COLO668 (cell line): ENCODE results near the gene PSMC1.
A peak's percentile ranks its signal among the peaks of the same experiment; 100 is the strongest.
"Not testable (repeated sequence)": the region's sequence is repeated elsewhere in the genome, so short reads cannot be mapped to it uniquely, and the experiment has no call there.

Experiments
- DNase-seq: peaks from one replicate; lab custom pipeline; 2025; ENCODE audit not compliant: unreplicated experiment; lab: John Stamatoyannopoulos, UW

The PSMC1 gene

DNA sequence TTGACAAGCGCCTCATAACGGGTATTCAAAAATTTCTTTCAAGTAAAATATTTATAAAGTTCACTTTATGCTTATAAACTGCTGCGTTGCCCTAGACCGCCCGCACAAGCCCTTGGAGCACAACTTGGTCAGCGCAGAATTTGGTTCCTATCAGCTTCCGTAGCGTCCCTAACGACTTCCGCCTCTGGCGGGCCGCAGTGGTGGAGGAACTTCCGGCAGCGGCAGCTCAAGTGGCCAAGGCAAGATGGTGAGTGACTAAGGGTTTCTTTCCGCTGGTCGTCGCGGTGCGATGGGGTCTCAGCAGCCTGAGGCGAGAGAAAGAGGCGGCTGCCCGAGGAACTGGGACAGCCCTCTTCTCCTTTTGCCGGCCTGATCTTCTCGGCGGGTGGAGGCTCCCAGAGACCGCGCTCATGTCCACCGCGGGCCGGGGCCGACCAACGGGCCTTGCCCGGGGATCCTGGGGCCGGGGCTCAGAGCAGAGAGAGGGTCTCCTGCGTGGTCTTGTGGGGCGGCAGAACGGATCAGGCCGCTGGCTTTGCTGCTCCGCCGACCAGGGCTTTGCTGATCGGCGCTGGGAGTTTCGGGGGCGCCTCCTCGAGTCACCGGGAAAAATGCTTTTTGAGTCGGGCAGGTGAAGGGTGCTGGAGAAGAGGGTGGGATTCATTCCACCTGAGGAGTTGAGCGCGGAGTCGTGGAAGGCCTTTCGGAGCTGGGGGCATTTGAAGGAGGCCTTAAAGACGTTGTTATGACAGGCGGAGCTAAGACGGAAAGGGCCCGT lies at the start of gene PSMC1:
Gene PSMC1, plus strand, starts transcription at position 200 of the 778 bp plus-strand sequence. Its CDS starts 45 bp downstream, at position 245.
- DNase-seq, result peak; percentile 94

DNA sequence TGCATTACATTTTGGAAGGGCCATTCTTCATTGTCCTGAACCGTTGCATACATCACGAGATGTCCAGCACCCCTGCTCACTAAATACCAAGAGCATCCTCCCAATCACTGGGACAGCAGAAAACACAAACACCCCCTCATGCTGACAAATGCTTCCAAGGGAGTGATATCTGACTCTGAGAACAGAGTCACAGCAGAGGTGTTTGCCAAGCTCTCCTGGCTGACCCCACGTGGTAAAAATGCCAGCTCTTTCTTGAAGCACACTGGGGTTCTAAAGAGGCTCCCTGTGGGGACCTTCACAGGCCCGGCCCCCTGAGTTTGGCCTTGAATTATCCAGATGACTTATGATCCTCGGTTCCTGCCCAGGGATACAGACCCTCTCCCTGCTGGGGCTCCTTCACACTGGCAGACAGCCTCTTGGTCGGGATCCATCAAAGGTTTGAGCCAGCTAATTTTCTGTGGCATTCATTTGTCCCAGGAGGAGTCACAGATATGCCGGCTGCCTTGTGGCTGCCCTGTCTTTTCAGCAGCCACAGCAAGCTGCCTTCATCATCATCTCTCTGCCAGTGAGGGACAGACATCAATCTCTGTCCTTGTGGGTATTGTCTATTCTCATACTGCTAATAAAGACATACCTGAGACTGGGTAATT lies 43.1 kb upstream of the PSMC1 start:
- no peak for DNase-seq

DNA sequence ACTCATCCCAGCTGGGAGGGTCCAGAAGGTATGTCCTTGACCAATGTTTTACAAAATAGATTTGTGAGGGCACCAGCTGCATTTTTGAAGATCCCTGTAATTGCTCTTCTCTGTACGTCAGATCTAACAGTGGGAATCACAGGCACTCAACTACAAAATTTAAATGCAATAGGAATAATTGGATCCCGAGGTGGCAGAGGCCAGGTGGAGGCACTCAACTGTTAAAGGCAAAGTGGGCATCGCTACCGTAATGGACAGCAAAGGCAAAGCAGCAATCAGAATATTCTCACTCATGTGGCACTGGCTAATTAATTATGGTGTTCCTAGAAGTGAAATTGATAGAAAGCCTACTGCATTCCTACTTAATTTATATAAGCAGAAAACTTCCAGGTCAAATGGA lies 27.9 kb upstream of the PSMC1 start:
- DNase-seq, result no peak

DNA sequence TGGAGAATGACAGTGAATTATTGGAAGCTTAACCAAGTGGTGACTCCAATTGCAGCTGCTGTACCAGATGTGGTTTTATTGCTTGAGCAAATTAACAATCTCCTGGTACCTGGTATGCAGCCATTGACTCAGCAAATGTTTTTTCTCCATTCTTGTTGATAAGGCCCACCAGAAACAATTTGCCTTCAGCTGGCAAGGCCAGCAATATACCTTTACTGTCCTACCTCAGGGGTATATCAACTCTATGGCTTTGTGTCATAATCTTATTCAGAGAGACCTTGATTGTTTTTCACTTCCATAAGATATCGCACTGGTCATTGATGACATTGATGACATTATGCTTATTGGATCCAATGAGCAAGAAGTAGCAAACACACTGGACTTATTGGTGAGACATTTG lies 26.4 kb upstream of the PSMC1 start:
- DNase-seq, result not testable (repeated sequence)

DNA sequence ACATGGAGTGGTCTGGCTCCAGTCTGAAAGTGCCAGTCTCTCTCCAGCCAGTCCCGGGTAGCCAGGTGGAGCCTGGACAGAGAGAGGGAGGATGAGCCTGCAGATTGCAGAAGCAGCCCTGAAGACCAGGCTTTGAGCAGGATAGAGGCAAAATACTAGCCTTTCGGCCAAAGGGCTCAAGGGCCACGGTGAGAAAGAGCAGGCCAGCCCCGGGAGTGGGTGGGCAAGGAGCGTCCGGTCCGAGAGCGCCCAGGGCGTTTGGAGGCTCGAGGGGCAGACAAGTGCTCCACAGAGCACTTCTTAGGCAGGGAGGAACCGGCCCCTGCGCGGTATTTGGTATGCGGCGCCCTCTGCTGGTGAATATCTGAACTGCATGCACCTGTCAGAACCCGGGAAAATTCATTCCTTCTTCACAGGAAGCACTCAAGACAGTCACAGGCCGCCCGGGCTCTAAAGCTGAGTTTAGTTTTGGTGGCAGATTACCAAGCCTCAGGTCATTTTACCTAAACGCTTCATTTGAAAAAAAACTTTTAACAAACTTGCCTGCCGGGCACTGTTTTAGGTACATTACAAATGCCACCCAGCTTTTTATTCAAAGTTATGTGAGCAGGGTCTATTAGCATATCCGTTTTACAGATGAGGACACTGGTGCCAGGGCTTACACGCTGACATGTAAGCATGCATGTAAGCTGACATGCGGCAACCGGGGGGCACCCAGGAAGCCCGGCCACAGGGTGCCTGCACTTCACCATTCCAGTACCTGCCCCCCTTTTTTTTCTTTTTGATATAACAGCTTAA lies 21.0 kb upstream of the PSMC1 start:
- DNase-seq, result peak; percentile 78

DNA sequence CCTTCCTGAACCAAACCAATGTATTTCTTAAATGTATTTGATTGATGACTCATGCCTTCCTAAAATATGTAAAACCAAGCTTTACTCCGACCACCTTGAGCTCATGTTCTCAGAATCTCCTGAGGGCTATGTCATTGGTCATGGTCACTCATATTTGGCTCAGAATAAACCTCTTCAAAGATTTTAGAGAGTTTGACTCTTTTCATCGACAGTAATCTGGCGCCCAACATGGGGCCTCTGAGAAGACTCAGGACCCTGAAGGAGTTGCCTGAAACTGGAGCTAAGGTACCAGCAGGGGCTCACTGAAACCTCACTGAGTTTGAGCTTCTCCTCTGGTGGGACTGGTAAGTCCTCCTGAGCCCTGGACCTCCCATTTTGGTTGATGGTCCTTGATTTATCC lies 17.2 kb upstream of the PSMC1 start:
- no peak for DNase-seq

DNA sequence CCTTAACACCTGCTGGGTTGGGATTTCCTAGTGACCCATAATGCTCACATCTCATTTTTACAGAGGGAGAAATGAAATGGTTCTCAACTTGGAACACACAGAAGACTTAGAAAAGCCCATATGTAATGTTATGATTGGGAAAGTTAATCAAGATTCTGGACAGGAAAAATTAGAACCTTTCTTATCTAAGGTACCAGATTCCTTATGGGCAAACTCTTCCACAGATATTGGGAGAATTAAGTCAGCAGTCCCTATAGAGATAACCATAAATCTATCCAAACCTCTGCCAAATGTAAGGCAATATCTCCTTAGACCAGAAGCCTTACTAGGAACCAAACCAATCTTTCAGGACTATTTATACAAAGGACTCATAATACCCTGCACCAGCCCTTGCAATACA lies 13.9 kb upstream of the PSMC1 start:
- DNase-seq, result no peak

DNA sequence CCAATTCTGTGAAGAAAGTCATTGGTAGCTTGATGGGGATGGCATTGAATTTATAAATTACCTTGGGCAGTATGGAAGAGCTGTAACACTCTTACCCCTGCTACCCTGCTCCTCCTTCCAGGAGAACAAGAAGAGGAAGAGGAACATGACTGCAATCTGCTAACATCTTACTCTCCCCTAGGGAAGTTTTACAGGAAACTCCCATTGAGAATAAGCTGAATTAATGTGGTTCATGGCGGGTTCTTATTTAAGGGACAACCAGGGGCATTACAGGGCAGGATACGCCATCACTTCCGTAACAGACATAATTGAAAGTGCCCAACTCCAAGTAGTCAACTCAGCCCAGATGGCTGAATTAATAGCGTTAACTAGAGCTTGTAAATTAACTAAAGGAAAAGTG lies 9.4 kb upstream of the PSMC1 start:
- DNase-seq, result no peak

DNA sequence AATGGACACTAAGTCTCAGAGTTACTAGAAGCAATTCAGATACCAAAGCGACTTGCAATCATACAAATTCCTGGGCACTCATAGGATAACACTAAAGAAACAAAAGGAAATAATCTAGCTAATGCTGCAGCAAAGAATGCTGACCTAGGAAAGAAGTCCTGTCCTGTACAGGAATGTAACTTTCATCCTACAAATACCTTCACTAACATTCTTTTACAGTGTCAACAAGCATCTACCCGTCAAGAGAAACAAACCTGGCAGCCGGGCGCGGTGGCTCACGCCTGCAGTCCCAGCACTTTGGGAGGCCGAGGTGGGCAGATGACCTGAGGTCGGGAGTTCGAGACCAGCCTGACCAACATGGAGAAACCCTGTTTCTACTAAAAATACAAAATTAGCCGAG lies 8.9 kb upstream of the PSMC1 start:
- DNase-seq, result not testable (repeated sequence)

DNA sequence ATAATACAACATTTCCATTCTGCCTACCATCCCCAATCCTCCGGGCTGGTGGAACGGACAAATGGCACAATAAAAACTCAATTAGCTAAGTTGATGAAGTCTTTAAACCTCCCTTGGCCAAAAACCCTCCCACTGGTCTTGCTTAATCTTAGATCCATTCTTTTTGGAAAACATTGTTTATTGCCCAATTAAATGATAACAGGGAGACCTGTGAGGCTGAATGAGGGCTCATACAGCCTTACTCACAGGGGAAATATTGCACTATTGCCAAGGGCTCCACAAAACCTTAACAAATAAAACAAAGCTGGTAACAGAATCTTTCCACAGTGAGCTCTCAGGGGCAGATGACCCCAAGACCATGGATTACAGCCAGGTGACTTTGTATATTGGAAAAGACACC lies 7.8 kb upstream of the PSMC1 start:
- DNase-seq, result no peak

DNA sequence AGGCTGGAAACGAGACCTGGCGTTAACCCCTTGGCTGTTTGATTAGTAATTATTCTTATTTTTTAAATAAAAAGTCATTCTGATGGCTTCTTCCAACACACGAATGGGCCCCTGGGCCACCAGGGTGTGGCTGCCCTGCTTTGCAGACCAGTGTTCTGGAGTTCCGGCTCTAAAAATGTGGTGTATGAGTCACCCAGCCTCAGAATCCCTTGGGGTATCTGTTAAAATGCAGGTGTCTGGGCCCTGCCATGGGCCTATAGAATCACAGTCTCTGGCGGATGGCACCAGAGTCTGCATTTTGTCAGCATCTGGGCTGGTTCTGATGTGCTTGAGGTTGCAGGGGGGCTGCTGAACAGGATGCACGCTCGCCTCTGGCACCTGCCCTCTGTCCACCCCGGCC lies 2.5 kb upstream of the PSMC1 start:
- DNase-seq, result no peak

DNA sequence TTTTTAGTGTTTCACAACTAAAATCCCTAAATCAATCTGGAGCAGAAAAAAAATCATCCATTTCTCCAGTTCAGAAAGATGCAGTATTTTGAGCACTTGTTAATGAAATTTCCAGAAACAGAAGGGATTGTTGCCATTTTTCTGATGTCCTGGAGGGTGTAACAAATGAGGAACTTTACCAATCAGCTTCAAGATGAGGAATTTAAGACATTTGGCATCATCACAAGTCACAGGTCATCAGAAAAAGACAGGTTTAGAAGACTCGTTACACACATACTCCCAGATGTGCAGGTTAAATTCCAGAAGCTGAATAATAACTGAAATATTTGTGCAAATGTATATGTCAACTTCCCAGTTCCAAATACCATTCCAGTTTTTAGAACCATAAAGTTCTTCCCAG lies 482 bp upstream of the PSMC1 start:
- DNase-seq, result no peak

DNA sequence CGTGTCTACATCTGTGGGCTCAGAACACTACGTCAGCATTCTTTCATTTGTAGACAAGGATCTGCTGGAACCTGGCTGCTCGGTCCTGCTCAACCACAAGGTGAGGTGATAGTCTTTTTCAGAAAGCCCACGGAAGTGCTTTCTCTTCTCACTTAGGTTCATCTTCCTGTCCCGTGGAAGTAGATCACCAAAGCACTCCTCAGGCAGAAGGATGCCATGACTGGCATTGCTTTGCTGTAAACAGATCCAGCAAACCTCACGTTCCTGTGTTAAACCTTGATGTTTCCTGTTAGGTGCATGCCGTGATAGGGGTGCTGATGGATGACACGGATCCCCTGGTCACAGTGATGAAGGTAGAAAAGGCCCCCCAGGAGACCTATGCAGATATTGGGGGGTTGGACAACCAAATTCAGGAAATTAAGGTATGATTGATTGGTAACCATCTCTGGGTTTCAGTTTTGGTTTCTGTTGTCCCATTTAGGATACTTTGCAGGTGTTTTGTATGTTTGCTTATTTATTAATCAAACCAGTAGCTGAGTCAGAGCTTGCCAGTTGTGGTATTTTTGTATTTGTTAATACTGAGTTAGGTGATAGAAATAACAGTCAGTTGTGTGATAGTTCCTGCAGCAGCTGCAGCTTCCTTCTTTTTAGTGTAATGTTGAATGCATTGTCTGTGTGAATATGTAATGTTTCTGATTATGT lies 7.5 kb downstream of the PSMC1 start:
- no peak for DNase-seq

DNA sequence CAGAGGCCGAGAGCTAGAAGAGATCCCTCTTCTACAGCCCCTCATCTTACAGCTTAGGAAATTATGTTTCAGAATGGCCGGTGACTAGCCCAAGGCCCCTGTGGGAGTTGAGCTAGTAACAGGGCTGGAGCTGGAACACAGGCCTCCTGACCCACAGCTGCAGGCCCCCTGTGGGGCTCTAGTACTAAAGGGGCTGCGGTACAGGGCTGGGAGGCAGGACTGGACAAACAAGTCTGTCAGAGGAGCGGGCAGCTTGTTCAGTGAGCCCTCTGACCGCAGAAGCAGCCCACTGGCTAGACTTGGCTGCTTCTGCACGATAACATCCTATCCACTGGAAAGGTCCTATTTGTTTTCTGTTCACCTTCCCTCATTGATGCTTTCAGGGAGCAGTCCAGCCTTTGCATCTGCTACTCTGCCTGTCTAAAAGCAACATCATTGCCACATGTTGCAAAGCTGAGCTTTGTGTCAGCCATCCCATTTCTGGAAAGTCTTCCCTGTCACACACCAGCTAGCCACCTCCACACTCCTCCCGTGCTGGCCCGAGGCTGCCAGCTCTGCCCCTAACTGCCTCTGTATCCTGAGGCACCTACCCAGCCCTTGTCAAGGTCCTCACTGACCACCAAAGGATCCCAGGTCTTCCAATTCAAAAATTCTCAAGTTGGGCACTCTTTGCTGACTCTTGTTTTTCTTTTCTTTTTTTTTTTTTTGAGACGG lies 10.2 kb downstream of the PSMC1 start:
- no peak for DNase-seq

DNA sequence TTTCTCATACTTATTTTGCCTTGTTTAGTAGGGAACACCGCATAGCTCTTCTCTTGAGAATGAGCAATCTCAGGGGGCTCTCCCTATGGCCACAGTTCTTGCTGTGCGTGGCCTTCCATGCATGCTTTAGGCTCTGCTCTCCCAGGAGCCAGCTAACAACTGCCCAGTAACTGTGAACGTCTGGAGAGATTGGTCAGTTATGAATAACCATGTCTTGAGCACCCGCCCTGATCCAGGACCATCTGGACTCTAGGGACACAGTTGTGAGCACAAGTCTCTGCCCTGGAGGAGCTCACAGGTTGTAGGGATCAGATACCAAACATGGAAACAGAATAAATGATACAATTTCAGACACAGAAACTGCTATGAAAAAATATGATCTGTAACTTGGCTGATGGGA lies 12.1 kb downstream of the PSMC1 start:
- no peak for DNase-seq

DNA sequence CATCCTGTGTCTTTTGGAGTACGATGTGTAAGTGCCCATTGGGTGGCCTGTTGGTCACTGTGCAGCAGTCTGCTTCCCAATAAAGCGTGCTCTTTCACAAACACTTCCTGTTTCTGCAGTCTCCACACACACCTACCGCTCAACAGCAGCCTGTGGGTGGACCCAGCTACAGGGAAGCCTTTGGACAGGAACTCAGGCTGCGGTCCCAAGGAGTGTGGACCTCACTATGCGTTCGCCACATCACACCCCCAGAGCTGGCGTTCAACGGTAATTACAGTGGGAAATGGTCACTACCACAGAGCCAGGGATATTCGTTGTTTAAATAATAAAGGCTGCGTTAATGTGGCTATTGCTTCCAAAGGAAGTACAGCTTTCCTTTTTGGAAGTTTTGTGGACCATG lies 16.2 kb downstream of the PSMC1 start:
- DNase-seq, result no peak

DNA sequence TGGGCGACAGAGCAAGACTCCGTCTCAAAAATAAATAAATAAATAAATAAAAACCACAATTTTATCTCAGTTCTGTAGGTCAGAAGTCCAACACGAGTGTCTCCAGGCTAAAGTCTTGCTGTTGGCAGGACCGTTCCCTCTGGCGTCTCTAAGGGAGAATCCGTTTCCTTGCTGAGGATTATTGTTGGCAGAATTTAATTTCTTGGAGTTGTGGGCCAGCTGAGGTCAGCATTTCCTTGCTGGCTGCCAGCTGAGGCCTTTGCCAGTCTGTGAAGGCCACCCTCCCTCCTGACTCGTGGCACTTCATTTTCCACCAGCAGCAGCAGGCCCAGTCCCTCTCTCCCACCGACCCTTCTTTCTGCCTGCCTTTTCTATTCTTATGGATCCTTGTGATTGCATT lies 17.2 kb downstream of the PSMC1 start:
- no peak for DNase-seq

DNA sequence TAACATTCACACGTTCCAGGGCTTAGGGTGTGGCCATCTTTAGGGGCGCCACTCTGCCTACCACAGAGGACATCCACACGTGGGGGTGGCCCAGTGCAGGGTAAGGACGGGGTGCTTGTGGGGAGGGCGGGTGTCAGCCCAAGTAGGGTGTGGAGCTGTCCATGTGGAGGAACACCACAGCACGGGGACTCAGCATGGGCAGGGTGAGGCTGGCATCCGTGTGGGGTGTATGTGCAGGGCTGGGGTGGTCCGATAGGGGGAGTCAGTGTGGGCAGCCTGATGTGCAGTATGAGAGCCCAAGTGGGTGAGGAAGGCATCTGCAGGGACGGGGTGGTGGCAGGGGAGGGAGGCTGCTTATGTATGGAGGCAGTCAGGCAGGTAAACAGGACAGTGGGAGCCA lies 17.7 kb downstream of the PSMC1 start:
- no peak for DNase-seq

DNA sequence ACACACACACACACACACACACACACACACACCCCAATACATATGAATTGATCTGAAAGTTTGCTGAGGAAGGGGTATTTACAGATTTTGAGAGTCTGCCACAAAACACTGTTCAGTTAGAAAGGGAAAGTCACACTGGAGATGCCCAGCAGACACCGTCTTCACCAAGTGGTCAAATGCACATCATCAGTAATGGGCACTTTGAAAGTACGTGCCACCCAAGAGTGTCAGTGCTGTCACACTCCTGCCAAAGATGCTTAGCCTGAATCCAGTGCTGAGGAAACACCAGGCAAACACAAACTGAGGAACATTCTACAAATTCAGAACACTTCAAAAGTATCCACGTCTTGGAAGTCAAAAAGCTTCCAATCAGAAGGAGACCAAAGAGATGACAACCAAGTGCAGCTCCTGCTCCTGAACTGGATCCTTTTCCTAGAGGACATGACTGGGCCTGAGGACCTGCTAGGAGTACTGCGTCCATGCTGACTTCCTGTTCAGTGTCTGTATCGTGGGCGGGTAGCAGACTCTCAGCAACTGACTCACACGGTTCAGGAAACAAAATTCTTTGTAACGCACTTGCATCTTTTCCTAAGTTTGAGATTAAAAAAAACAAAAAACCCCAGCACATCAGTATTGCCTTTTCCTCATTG lies 18.6 kb downstream of the PSMC1 start:
- no peak for DNase-seq

DNA sequence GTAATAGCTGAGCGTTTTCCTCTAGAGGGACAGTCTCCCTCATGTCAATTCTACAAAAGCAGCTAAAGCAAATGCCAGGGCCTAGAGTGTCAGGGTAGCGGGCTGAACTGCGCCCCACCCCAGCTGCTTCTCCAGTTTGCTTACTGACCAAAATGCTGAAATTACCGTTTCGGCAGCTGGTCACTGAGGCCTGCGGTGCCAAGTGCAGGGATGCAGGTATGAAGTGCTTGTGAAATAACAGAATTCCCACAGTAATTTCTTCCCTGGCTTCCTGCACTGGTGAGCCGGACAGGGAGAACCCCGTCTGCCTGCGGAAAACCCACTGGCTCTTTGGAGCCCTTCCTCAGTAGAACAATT lies 19.1 kb downstream of the PSMC1 start:
- DNase-seq, result no peak
